Measurements from ENCODE around the gene MAPK8IP1. TPM values are rescaled to one million over a fixed set of nuclear protein-coding genes. Genes with fewer than 3 reads are reported as not detected.
"Not testable (repeated sequence)": the region's sequence is repeated elsewhere in the genome, so short reads cannot be mapped to it uniquely, and the experiment has no call there.

The MAPK8IP1 gene
- total and polyA plus RNA-seq, 2 donors (not counting 3 experiments of a cell fraction or from before 2014, with no cell fraction given): 4.1 to 4.8 TPM

GRCh38 chr11:45905095-45905494, 19.6 kb downstream of the MAPK8IP1 start:
- CTCF ChIA-PET: interaction anchor here (1.9 kb wide), 1 partner anchor 32 kb away, joined by 4 read pairs; no protein-coding TSS in a partner anchor
- no peaks in the 10 kb centered on the region for H3K9me3 ChIP-seq (replicated peaks; ENCODE audit: control insufficient read depth, insufficient read depth, low read length)
- DNase-seq (ENCODE audit: low read depth, low spot score) (no peak), FAIRE-seq (no peak)
- intact Hi-C loops (cut with micrococcal nuclease) (no loop called here), dilution Hi-C loops (cut with MboI; ENCODE audit: extremely low pct_ligation_motif_present, low sequenced_read_pairs) (no loop called here)
- TF ChIP-seq GATA2 (IDR thresholded peaks at IDR 0.05; ENCODE audit: insufficient read depth, insufficient read length, low read depth, low read length) (no peak), MYC (IDR thresholded peaks at IDR 0.05; ENCODE audit: low read depth, low read length) (no peak), EZH2 (IDR thresholded peaks at IDR 0.05; ENCODE audit: borderline replicate concordance, low read depth, low read length, severe bottlenecking) (no peak), FOS (IDR thresholded peaks at IDR 0.05; ENCODE audit: borderline replicate concordance, insufficient read depth, low read length) (no peak), POLR2A (IDR thresholded peaks at IDR 0.05; ENCODE audit: low read depth, low read length) (no peak), POLR2AphosphoS5 (IDR thresholded peaks at IDR 0.05; ENCODE audit: insufficient read depth, low read depth, low read length) (no peak), MAX (IDR thresholded peaks at IDR 0.05; ENCODE audit: insufficient read depth, insufficient read length) (no peak), JUN (IDR thresholded peaks at IDR 0.05; ENCODE audit: borderline replicate concordance, insufficient read depth, insufficient read length, low read depth) (no peak), CTCF (IDR thresholded peaks at IDR 0.05; ENCODE audit: extremely low read depth in 1 of 2, insufficient read depth in 1 of 2, low read depth in 1 of 2, low read length in 2 of 2) (no peak)
- no peaks in the 10 kb centered on the region for H3K9me1 ChIP-seq (replicated peaks; ENCODE audit: control insufficient read depth, extremely low read depth, insufficient read depth, low read length)
- no peak overlapping the region for H2AFZ ChIP-seq (ENCODE audit: low read depth, low read length)
- no peak overlapping the region for H3K9ac ChIP-seq (replicated peaks; ENCODE audit: extremely low read depth, insufficient read depth, low read length)
- peaks cover 0 to 9% of the 10 kb centered on the region in 2 experiments for H3K36me3 ChIP-seq (ENCODE audit: control insufficient read depth in 2 of 2, extremely low read depth in 1 of 2, insufficient read depth in 2 of 2, low read length in 2 of 2)
- no peak overlapping the region for H3K4me2 ChIP-seq (ENCODE audit: insufficient read depth, low read length)
- H3K27me3 ChIP-seq (ENCODE audit: control insufficient read depth in 2 of 2, insufficient read depth in 2 of 2, low read length in 2 of 2): peaks cover 2 to 4% of the 10 kb centered on the region in 2 experiments
- no peaks in the 10 kb centered on the region for H3K79me2 ChIP-seq (ENCODE audit: control insufficient read depth, insufficient read depth, low read length)
- H3K4me1 ChIP-seq (ENCODE audit: control insufficient read depth, extremely low read depth, insufficient read depth, low read length): peaks cover 5% of the 10 kb centered on the region
- H4K20me1 ChIP-seq (replicated peaks; ENCODE audit: control insufficient read depth, extremely low read depth, insufficient read depth, low read length): no peaks in the 10 kb centered on the region
- H3K27ac ChIP-seq (ENCODE audit: insufficient read depth, low read depth, low read length): no peak overlapping the region
- H3K4me3 ChIP-seq (replicated peaks in 1 of 3; ENCODE audit: insufficient read depth in 1 of 3, low read depth in 1 of 3, low read length in 3 of 3): no peak overlapping the region
- no TSS peak for BruUV-seq (replicated peaks)
- POLR2A ChIA-PET: no interaction called here

GRCh38 chr11:45905576-45905975, 20.1 kb downstream of the MAPK8IP1 start:
- H3K4me2 ChIP-seq (ENCODE audit: insufficient read depth, low read length); H4K20me1 ChIP-seq (replicated peaks; ENCODE audit: control insufficient read depth, extremely low read depth, insufficient read depth, low read length); dilution Hi-C loops (cut with MboI; ENCODE audit: extremely low pct_ligation_motif_present, low sequenced_read_pairs); FAIRE-seq; BruUV-seq (replicated peaks); H3K9ac ChIP-seq (replicated peaks; ENCODE audit: extremely low read depth, insufficient read depth, low read length); intact Hi-C loops (cut with micrococcal nuclease); H3K4me1 ChIP-seq (ENCODE audit: control insufficient read depth, extremely low read depth, insufficient read depth, low read length); H3K9me3 ChIP-seq (replicated peaks; ENCODE audit: control insufficient read depth, insufficient read depth, low read length); H2AFZ ChIP-seq (ENCODE audit: low read depth, low read length); H3K9me1 ChIP-seq (replicated peaks; ENCODE audit: control insufficient read depth, extremely low read depth, insufficient read depth, low read length); H3K4me3 ChIP-seq (replicated peaks in 1 of 3; ENCODE audit: insufficient read depth in 1 of 3, low read depth in 1 of 3, low read length in 3 of 3); DNase-seq (ENCODE audit: low read depth, low spot score); H3K79me2 ChIP-seq (ENCODE audit: control insufficient read depth, insufficient read depth, low read length); H3K27ac ChIP-seq (ENCODE audit: insufficient read depth, low read depth, low read length); H3K27me3 ChIP-seq (ENCODE audit: control insufficient read depth in 2 of 2, insufficient read depth in 2 of 2, low read length in 2 of 2): not testable (repeated sequence)
- ChIA-PET POLR2A (interaction anchor here (1.5 kb wide), 1 partner anchor 12 kb away, joined by 3 read pairs; the partner anchor contains the start of gene PEX16), CTCF (interaction anchor here (1.9 kb wide), 1 partner anchor 32 kb away, joined by 4 read pairs; no protein-coding TSS in a partner anchor)
- peaks cover 0 to 14% of the 10 kb centered on the region in 2 experiments for H3K36me3 ChIP-seq (ENCODE audit: control insufficient read depth in 2 of 2, extremely low read depth in 1 of 2, insufficient read depth in 2 of 2, low read length in 2 of 2)
